GM18505 (cell line): Measurements from ENCODE around the gene IRF9.
A peak's percentile ranks its signal among the peaks of the same experiment; 100 is the strongest.

Experiments used
- ATAC-seq: cut with Tn5 transposase; IDR thresholded peaks from one replicate; pipeline ENCODE4 v1.9.1; 2021; ENCODE audit not compliant: unreplicated experiment
- POLR2A ChIP-seq: IDR thresholded peaks from 4 replicates; pipeline ENCODE4 v1.6.1; 2011; ENCODE audit warnings: borderline replicate concordance; ENCODE audit not compliant: insufficient read depth, insufficient read length; ENCODE audit errors: extremely low read depth

The IRF9 gene

GRCh38 chr14:24137529-24138395 lies 23.3 kb upstream of the IRF9 start:
- no peak for ATAC-seq
- no peak for TF ChIP-seq POLR2A

- ATAC-seq: no peak
- no peak for TF ChIP-seq POLR2A
These were observed 22.4 kb upstream of the IRF9 start for GRCh38 chr14:24138396-24139271.

GRCh38 chr14:24139272-24139934 lies 21.7 kb upstream of the IRF9 start:
- TF ChIP-seq POLR2A: no peak
- no peak for ATAC-seq

- peak; percentile 83 for ATAC-seq
- peak; percentile 97 for TF ChIP-seq POLR2A
These were observed 19.8 kb upstream of the IRF9 start, which contains the start of gene EMC9 for GRCh38 chr14:24141097-24141880. Gene EMC9, minus strand, starts transcription at chr14:24141591. Its CDS starts 287 bp downstream, at chr14:24141304.

GRCh38 chr14:24143511-24143910 lies 17.6 kb upstream of the IRF9 start:
- ATAC-seq: no peak
- no peak for TF ChIP-seq POLR2A

- ATAC-seq: no peak
- no peak for TF ChIP-seq POLR2A
These were observed 16.6 kb upstream of the IRF9 start for GRCh38 chr14:24144451-24144850.

- no peak for ATAC-seq
- no peak for TF ChIP-seq POLR2A
These were observed 15.8 kb upstream of the IRF9 start for GRCh38 chr14:24145219-24145618.

- no peak for ATAC-seq
- TF ChIP-seq POLR2A: no peak
These were observed 15.2 kb upstream of the IRF9 start for GRCh38 chr14:24145690-24146452.

GRCh38 chr14:24146453-24146977 lies 14.6 kb upstream of the IRF9 start, which contains the start of gene PSME2:
Gene PSME2, minus strand, starts transcription at chr14:24146610. Its CDS starts 29 bp downstream, at chr14:24146581.
- TF ChIP-seq POLR2A: peak; percentile 66
- peak; percentile 61 for ATAC-seq

GRCh38 chr14:24146978-24147760 lies 13.9 kb upstream of the IRF9 start, which contains the start of gene RNF31:
Gene RNF31, plus strand, starts transcription at chr14:24147498. Its CDS starts 201 bp downstream, at chr14:24147699.
- peak; percentile 75 for ATAC-seq
- peak; percentile 71 for TF ChIP-seq POLR2A
